B cell (primary cell): ENCODE data around the gene HMGXB3. TPM values are rescaled to one million over a fixed set of nuclear protein-coding genes. Genes with fewer than 3 reads are reported as not detected.

ENCODE experiments used
- ATAC-seq: fragments of 200-7000 bp; cut with Tn5 transposase; one replicate; pipeline ENCODE4 v1.10.0; 2021; ENCODE audit warnings: low read depth, mild to moderate bottlenecking, moderate number of reproducible peaks, moderate library complexity
- CTCF ChIA-PET: fragments of 350-600 bp; sonication (Branson Sonifier 250); formaldehyde crosslinking; loops from one replicate; lab custom pipeline; 2021; ENCODE audit warnings: antibody characterized with exemption, inconsistent platforms; lab: Charles Lee
- POLR2A ChIA-PET: fragments of 350-600 bp; sonication (Branson Sonifier 250); formaldehyde crosslinking; loops from one replicate; lab custom pipeline; 2021; ENCODE audit warnings: antibody characterized with exemption; lab: Charles Lee
- DNase-seq: peaks from one replicate; pipeline ENCODE4 v3.0.0; 2013
- H2AFZ ChIP-seq: 2 replicates; pipeline ENCODE4 v1.6.1; 2012; ENCODE audit warnings: mild to moderate bottlenecking, low read depth, low read length; ENCODE audit not compliant: insufficient read depth, poor library complexity, severe bottlenecking
- H3K27ac ChIP-seq, 2 donors: 1 replicate in 1 of 2; 2 replicates in 1 of 2; pipeline ENCODE4 v1.5.1; 2012 to 2013; ENCODE audit warnings: low read length in 2 of 2, mild to moderate bottlenecking in 2 of 2, moderate library complexity in 1 of 2
- H3K27me3 ChIP-seq, 4 experiments: fragments of 200-600 bp in 1 of 4; sonication (generic) in 1 of 4; replicated peaks in 1 of 4; 1 replicate in 2 of 4; 2 replicates in 2 of 4; pipeline versions ENCODE4 v1.6.1 to v1.7.0; 2013 to 2016; ENCODE audit warnings: low read length in 3 of 4, mild to moderate bottlenecking in 2 of 4, mixed read lengths in 1 of 4, moderate library complexity in 1 of 4; ENCODE audit not compliant: insufficient read depth in 4 of 4, control insufficient read depth in 3 of 4; ENCODE audit errors: control extremely low read depth in 1 of 4
- H3K36me3 ChIP-seq, 2 experiments: replicated peaks in 1 of 2; 1 replicate in 1 of 2; 2 replicates in 1 of 2; pipeline versions ENCODE4 v1.6.1 to v1.7.1; 2013; ENCODE audit warnings: low read length in 1 of 2; ENCODE audit not compliant: insufficient read depth in 2 of 2, control insufficient read depth in 1 of 2; ENCODE audit errors: control extremely low read depth in 1 of 2, extremely low read depth in 1 of 2
- H3K4me1 ChIP-seq, 2 donors: fragments of 200-600 bp in 1 of 2; sonication (generic) in 1 of 2; 1 replicate in 1 of 2; 2 replicates in 1 of 2; pipeline versions ENCODE4 v1.5.1 to v1.6.1; 2013 to 2017; ENCODE audit warnings: low read length in 2 of 2; ENCODE audit not compliant: control insufficient read depth in 2 of 2, insufficient read depth in 2 of 2
- H3K4me2 ChIP-seq: replicated peaks from 2 replicates; pipeline ENCODE3; 2012; ENCODE audit warnings: mild to moderate bottlenecking, low read depth, low read length; ENCODE audit not compliant: poor library complexity, severe bottlenecking
- H3K4me3 ChIP-seq, 5 experiments: fragments of 200-600 bp in 1 of 5; sonication (generic) in 1 of 5; 1 replicate in 3 of 5; 2 replicates in 2 of 5; pipeline versions ENCODE4 v1.5.1 to v1.7.0; 2011 to 2016; ENCODE audit warnings: low read length in 4 of 5, mild to moderate bottlenecking in 4 of 5, low read depth in 2 of 5, control low read depth in 1 of 5, moderate library complexity in 1 of 5; ENCODE audit not compliant: insufficient read depth in 1 of 5; ENCODE audit errors: control extremely low read depth in 1 of 5, extremely low read depth in 1 of 5
- H3K79me2 ChIP-seq: fragments of 200-600 bp; sonication (generic); one replicate; pipeline ENCODE4 v1.6.0; 2016; ENCODE audit warnings: low read length; ENCODE audit not compliant: control insufficient read depth, insufficient read depth
- H3K9ac ChIP-seq: fragments of 200-600 bp; sonication (generic); 2 replicates; pipeline ENCODE4 v1.6.1; 2017; ENCODE audit warnings: mild to moderate bottlenecking, low read length, moderate library complexity
- H3K9me3 ChIP-seq, 3 donors: one replicate each; pipeline versions ENCODE4 v1.6.1 to v1.7.1; 2013; ENCODE audit warnings: low read length in 2 of 3; ENCODE audit not compliant: control insufficient read depth in 2 of 3, insufficient read depth in 1 of 3; ENCODE audit errors: control extremely low read depth in 1 of 3
- H4K20me1 ChIP-seq: 2 replicates; pipeline ENCODE4 v1.6.0; 2012; ENCODE audit warnings: mild to moderate bottlenecking, low read length; ENCODE audit not compliant: insufficient read depth, control insufficient read depth, poor library complexity, severe bottlenecking
- H3K27ac Mint-ChIP-seq: one replicate; pipeline ENCODE4 v1.8.0; 2021; ENCODE audit warnings: mixed read lengths
- H3K27me3 Mint-ChIP-seq: one replicate; pipeline ENCODE4 v1.8.0; 2021; ENCODE audit warnings: mixed read lengths
- H3K4me1 Mint-ChIP-seq: one replicate; pipeline ENCODE4 v1.8.0; 2021; ENCODE audit warnings: mixed read lengths
- H3K4me3 Mint-ChIP-seq: one replicate; pipeline ENCODE4 v1.8.0; 2021; ENCODE audit warnings: mixed read lengths
- H3K9me3 Mint-ChIP-seq: one replicate; pipeline ENCODE4 v1.8.0; 2022; ENCODE audit warnings: mixed read lengths; ENCODE audit not compliant: insufficient read depth
- EZH2 ChIP-seq: IDR thresholded peaks from 2 replicates; pipeline ENCODE4 v1.6.1; 2012; ENCODE audit warnings: borderline replicate concordance, low read depth, mild to moderate bottlenecking, moderate library complexity, low read length; ENCODE audit not compliant: insufficient read depth, poor library complexity, severe bottlenecking
- WGBS: methylation state at CpG from one replicate; pipeline ENCODE4 v1.1.5; 2013; ENCODE audit warnings: missing lambda C conversion rate; ENCODE audit not compliant: insufficient coverage; 5-methylcytosine and 5-hydroxymethylcytosine counted together
- intact Hi-C: fragments of 100-400 bp; cut with micrococcal nuclease; formaldehyde crosslinking; loops from one replicate; pipeline ENCODE4 v1.10.0; 2022
- polyA plus RNA-seq: library from polyadenylated mRNA; depleted of rRNA; stranded (reverse); fragments of >200 nt; gene quantifications from 2 replicates; pipeline ENCODE4 v1.2.3, GENCODE V29; 2012
- total RNA-seq, 2 donors: library from RNA; stranded (reverse); fragments of 120-200 nt in 1 of 2; gene quantifications; 1 replicate in 1 of 2; 2 replicates in 1 of 2; pipeline versions ENCODE4 v1.2.3 to v1.2.4, GENCODE V29; 2013 to 2022
- TF ChIP-seq, protein P1 (sequence below): fragments of 200-600 bp; IDR thresholded peaks from one replicate; pipeline ENCODE4 v1.8.0; 2022; ENCODE audit warnings: antibody characterized with exemption, mild to moderate bottlenecking

HMGXB3 gene
- total and polyA plus RNA-seq, 2 donors (not counting 1 experiment from before 2014, with no cell fraction given) = 28.5 to 35.7 TPM

DNA sequence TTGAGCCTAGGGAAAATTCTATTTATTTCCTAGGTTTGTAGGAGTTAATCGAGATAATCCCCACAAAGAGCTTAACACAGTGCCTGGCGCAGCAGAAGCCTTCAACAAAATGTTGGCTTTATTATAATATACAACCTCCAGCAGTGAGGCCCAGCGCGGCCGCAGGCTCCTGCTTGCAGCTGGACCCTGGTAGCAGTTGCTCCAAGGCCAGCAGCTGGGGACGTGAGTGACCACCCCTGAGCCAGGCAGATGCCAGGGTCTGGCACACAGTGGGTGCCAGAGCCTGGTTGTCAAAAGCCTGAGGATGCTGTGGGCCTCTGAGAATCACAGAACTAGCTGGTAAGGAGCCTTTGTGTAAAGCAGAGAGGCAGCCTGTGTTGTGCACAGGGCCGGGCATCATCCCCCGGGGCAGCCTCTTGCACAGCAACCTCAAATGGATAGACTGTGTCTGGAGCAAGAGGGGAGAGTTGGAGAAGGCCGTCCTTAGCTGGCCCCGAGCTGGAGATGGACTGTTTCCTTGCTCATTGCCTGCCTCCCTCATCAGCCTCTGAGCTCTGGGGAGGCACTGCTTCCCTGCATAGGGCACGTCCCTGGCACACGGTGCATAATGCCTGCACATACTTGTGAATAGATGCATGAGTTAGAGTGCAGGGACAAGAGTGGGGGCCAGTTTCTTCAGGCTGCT is 68.6 kb downstream of the HMGXB3 start:
- Mint-ChIP-seq H3K4me3 (no peak overlapping the region), H3K27me3 (no peaks in the 10 kb centered on the region), H3K27ac (no peak overlapping the region), H3K4me1 (peaks cover 18% of the 10 kb centered on the region), H3K9me3 (no peaks in the 10 kb centered on the region)
- 93% methylated on average over 10 of the region's 12 CpGs for WGBS
- ATAC-seq = no peak
- H3K9ac ChIP-seq = no peak overlapping the region
- no peaks in the 10 kb centered on the region for H3K36me3 ChIP-seq
- H4K20me1 ChIP-seq = no peaks in the 10 kb centered on the region
- intact Hi-C loops = no loop called here
- no peaks in the 10 kb centered on the region for H3K79me2 ChIP-seq
- no peak for TF ChIP-seq EZH2
- TF ChIP-seq, protein P1, sequence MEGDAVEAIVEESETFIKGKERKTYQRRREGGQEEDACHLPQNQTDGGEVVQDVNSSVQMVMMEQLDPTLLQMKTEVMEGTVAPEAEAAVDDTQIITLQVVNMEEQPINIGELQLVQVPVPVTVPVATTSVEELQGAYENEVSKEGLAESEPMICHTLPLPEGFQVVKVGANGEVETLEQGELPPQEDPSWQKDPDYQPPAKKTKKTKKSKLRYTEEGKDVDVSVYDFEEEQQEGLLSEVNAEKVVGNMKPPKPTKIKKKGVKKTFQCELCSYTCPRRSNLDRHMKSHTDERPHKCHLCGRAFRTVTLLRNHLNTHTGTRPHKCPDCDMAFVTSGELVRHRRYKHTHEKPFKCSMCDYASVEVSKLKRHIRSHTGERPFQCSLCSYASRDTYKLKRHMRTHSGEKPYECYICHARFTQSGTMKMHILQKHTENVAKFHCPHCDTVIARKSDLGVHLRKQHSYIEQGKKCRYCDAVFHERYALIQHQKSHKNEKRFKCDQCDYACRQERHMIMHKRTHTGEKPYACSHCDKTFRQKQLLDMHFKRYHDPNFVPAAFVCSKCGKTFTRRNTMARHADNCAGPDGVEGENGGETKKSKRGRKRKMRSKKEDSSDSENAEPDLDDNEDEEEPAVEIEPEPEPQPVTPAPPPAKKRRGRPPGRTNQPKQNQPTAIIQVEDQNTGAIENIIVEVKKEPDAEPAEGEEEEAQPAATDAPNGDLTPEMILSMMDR = no peak
- H2AFZ ChIP-seq = no peak overlapping the region
- peaks cover 0 to 7% (median 3%) of the 10 kb centered on the region in 3 donors for H3K9me3 ChIP-seq
- no peaks in the 10 kb centered on the region for H3K27me3 ChIP-seq
- H3K4me3 ChIP-seq = no peak overlapping the region
- CTCF ChIA-PET = interaction anchor here (0.6 kb wide), 1 partner anchor 1367 kb away, joined by 3 read pairs; no protein-coding TSS in a partner anchor
- no peak for DNase-seq
- H3K4me1 ChIP-seq = peaks cover 0 to 22% of the 10 kb centered on the region in 2 donors
- POLR2A ChIA-PET = no interaction called here
- no peak overlapping the region for H3K4me2 ChIP-seq
- no peak overlapping the region for H3K27ac ChIP-seq
